ENCODE measurements around the gene ESPN.

DNA sequence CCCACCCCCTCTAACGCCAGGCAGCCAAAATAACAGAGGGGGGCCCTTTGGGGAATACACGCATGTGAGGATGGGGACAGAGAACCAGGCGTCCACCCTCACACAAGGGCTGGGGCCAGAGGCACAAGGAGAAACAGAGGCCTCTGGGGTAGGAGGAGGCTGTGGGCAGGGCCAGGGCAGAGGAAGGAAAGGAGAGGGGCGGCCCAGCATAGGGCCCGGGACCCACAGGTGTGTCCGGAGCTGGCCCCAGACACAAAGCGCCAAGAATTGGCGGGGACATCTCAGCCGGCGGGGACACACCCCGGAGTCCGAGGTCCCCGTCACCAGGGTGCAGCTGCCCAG is 60.2 kb downstream of the ESPN start:
- TF ChIP-seq, protein P1, sequence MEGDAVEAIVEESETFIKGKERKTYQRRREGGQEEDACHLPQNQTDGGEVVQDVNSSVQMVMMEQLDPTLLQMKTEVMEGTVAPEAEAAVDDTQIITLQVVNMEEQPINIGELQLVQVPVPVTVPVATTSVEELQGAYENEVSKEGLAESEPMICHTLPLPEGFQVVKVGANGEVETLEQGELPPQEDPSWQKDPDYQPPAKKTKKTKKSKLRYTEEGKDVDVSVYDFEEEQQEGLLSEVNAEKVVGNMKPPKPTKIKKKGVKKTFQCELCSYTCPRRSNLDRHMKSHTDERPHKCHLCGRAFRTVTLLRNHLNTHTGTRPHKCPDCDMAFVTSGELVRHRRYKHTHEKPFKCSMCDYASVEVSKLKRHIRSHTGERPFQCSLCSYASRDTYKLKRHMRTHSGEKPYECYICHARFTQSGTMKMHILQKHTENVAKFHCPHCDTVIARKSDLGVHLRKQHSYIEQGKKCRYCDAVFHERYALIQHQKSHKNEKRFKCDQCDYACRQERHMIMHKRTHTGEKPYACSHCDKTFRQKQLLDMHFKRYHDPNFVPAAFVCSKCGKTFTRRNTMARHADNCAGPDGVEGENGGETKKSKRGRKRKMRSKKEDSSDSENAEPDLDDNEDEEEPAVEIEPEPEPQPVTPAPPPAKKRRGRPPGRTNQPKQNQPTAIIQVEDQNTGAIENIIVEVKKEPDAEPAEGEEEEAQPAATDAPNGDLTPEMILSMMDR (IDR thresholded peaks at IDR 0.05): no peak
- TF ChIP-seq POLR2A (IDR thresholded peaks at IDR 0.05): no peak

All from esophagus squamous epithelium (tissue), 4 donors.